GM08714 (cell line): ENCODE results near the gene LMBR1L.
A peak's percentile ranks its signal among the peaks of the same experiment; 100 is the strongest.
"Not testable (repeated sequence)": the region's sequence is repeated elsewhere in the genome, so short reads cannot be mapped to it uniquely, and the experiment has no call there.

Experiments used
- H3K4me3 ChIP-seq: fragments of 200-500 bp; sonication (Bioruptor generic); 2 replicates; pipeline ENCODE4 v1.5.1; 2014; ENCODE audit warnings: mild to moderate bottlenecking, low read length, inconsistent platforms
- ZNF274 ChIP-seq: IDR thresholded peaks from 2 replicates; pipeline ENCODE4 v1.6.1; 2012; ENCODE audit warnings: mild to moderate bottlenecking, low read depth, low read length

LMBR1L gene

DNA sequence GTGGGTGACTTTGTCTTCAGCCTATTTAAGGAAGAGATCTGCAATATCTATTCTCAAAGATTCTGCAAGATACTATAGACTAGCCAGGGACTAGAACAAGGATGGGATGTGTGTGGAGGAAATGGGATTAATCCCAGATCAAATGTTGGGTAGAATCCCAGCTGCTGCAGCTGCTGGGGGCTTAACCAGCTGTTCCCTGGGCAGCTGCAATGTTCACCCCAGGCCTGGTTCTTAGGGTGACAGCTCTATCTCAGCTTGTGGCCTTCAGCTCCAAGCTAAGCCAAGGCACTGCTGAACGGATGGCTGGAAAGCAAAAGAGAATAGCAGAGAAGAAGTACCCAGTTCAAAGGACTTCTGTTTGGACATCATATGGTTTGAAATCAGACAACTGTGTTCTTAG, 30.9 kb downstream of the LMBR1L start:
- TF ChIP-seq ZNF274, result no peak
- H3K4me3 ChIP-seq, result no peak overlapping the region

DNA sequence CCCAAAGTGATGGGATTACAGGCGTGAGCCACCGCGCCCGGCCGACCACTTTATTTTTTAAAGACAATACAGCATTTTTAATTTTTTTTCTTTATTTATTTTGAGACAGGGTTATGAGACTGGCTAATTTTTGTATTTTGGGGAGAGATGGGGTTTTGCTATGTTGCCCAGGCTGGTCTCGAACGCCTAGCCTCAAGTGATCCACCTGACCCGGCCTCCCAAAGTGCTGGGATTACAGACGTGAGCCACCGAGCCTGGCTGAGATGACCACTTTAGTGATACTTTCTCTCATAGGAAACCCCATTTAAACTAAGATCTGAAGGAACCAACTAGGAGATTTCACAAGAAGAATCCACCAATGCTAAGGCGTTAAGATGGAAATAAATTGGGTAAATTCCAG, 39.7 kb downstream of the LMBR1L start:
- H3K4me3 ChIP-seq, result no peak overlapping the region
- TF ChIP-seq ZNF274, result no peak

DNA sequence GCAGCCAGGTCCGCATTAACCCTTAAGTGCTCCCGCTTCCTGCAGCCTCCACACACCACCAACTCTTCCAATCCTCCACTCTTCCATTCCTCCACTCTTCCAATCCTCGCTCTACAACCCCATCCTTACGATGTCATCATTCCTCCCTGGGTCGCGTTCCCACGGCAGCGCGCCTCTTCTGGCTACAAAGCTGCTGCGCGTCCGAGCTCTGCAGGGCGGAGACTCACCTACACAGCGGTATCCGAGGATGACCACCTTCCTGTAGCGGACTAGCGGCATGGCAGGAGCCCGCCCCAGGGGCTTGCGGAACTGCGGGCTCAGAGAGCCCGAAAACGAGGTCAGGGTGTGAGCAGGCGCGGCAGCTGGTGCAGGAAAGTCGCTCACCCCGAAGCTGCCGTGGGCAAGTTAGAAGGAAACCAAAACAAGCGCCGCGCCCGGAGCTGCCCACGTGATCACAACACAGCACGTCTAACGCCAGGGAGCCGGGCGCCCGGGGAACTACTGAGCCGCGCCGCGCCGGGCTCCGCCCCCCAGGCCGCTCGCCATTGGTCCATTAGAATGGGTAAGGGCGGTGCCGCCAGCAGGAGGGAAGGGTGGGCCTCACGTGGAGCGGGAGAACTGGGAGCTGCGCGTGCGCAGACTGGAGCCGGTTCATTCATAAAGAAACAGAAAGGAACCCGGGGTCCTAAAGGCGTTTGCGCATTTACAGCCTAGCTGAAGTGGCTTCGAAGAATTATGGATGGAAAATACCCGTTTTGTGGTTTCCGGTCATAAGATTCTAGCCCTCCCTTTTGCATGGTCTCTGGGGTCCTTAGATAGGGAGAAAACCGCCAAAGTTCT, 40.9 kb downstream of the LMBR1L start, which contains the start of gene RHEBL1:
TSS of gene RHEBL1 (minus strand) at position 473 of the 840 bp plus-strand sequence. CDS start at position 279, 194 bp downstream.
- H3K4me3 ChIP-seq, result peak within 1 kb of the TSS; percentile 77

DNA sequence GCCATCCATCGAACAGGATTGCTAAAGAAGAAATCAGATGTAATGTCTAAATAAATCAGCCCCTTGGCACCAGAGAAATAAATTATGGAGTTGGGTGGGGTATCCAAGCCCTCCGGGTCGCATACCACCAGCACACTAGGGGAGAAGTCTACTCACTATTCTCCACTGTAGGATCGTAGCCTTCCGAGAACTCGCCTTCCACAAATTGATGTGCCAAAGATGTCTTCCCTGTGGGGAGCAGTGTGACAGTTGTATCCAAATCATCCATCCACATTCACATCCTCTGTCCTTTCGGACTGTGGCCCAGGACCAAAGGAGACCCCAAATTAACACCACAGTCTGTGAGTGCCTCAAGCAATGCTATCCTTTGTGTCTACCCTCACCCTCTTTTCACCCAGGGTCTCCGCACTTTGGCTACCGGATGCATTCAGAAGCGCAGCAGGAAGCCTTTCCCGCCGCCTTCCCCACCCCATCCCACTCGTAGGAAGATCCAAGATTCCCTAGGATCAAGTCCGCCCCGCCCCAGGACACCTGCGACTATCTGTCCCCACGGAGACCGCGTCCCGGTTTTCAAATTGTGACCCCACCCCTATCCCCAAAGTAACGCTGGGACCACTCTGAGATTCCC, 41.7 kb downstream of the LMBR1L start:
- no peak for TF ChIP-seq ZNF274
- peak overlapping the region; percentile 70 for H3K4me3 ChIP-seq

More for the DNA sequence above, 40.9 kb downstream of the LMBR1L start, which contains the start of gene RHEBL1:
- TF ChIP-seq ZNF274, result no peak

DNA sequence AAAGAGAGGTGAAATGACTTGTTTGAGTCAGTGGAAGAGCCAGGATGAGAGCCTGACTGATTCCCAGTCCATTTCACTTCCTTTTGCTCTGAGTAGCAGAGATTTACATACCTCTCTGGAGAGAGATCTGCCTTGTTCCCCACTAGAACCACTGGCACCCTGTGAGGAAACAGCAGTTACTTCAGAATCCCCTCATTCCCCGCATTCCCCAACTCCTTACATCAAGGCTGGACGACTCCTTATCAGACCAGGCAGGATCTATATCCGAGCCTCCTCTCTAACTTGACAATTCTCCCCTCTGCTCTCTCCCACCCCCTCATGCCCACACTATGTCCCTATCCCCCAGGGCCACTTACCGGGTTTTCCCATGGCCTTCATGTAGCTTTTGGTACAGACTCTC, 44.5 kb downstream of the LMBR1L start:
- no peak for TF ChIP-seq ZNF274
- H3K4me3 ChIP-seq, result no peak overlapping the region

DNA sequence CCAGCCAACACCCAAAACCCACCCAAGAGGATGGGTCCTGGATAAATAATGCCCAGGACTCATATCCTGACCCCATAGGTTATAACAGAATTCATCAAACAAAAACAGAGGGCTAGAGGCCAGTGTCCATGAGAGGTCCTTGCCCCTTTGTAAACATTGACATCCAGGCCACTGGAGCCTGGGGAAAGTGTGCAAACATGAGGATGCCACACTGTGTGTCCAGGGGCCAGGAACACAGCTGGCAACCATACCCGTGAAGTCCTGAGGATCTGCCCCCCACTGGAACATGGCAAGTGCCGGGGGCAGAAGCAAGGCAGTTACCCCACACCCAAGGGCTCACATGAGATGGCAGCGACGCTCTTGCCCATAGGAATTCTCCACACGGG, 45.9 kb downstream of the LMBR1L start:
- no peak overlapping the region for H3K4me3 ChIP-seq
- no peak for TF ChIP-seq ZNF274

DNA sequence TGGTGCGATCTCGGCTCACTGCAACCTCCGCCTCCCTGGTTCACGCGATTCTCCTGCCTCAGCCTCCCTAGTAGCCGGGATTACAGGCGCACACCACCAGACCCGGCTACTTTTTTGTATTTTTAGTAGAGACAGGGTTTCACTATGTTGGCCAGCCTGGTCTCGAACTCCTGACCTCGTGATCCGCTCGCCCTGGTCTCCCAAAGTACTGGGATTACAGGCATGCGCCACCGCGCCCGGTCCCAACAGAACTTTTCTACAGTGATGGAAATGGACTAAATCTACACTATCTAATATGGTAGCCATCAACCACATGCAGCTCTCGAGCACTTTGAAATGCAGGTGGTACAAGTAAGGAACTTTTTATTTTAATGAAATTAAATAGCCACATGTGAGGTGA, 48.7 kb downstream of the LMBR1L start:
- not testable (repeated sequence) for H3K4me3 ChIP-seq

DNA sequence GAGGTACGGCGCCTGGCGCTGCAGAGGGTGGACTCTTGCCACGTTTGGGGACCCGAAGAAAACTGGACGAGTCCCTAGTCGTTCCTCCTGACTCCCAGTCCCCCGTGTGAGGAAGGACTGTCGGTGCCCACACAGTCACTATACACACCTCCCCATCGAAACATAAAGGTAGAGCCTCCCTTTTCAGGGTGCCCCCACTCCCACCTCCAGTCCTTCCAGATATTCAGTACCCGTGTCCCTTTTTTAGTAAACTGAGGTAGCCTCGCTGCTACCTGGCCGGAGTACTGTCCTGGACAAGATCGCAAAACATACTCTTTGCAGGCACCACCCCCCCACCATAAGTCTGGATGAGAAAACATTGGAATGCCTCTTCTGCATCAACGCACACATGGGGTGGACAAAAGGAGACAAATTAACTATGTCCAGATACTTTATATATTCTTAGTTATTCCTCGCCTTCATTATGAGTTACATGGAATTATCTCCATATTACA, 49.4 kb downstream of the LMBR1L start:
- peak overlapping the region; percentile 95 for H3K4me3 ChIP-seq
- TF ChIP-seq ZNF274, result no peak

DNA sequence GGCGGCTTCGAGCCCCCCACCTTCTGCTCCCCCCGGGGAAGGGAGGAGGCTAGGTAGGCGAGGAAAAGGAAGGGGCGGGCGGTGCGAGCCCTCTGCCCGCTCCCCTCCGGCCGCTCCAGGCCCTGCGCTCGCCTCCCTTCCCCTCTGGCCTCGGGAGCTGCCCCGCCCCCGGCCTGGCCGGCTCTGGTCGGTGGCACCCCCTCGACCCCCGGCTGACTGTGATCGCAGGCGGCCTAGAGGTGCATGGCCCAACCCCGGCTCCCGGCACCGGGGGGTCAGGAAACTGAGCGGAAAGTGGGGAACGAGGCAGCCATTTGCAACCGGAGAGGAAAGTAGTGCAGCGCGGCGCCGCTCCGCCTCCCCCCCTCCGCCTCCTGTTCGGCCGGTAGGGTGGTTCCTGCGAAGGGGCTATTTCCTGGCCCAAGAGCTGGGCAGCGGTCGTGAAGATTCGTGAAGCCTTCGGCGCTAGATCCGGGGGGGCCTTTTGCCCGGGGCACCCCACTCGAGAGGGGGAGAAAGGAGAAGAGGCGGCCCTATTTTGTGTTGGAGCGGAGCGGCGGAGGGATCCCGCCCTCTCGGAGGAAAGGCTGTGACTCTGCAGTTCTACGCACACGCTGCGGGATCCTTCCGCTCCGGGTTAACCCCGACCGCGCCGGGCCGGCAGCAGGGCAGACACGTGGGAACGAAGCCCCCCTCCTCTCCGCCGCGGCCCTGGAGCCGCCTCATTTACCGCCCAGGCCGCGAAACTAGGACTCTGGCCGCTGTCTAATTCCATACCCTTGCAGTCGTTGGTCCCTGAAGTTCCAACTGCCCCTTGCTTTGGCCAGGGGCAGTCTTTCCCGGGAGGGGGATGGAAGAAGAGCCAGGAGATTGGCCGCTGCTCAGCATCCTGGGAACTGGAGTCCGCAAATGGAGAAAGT, 50.1 kb downstream of the LMBR1L start, which contains the start of gene KMT2D:
TSS of gene KMT2D (minus strand) at position 558 of the 920 bp plus-strand sequence. CDS start 5,470 bp downstream, outside the sequence.
- no peak for TF ChIP-seq ZNF274
- peak within 1 kb of the TSS; percentile 95 for H3K4me3 ChIP-seq

DNA sequence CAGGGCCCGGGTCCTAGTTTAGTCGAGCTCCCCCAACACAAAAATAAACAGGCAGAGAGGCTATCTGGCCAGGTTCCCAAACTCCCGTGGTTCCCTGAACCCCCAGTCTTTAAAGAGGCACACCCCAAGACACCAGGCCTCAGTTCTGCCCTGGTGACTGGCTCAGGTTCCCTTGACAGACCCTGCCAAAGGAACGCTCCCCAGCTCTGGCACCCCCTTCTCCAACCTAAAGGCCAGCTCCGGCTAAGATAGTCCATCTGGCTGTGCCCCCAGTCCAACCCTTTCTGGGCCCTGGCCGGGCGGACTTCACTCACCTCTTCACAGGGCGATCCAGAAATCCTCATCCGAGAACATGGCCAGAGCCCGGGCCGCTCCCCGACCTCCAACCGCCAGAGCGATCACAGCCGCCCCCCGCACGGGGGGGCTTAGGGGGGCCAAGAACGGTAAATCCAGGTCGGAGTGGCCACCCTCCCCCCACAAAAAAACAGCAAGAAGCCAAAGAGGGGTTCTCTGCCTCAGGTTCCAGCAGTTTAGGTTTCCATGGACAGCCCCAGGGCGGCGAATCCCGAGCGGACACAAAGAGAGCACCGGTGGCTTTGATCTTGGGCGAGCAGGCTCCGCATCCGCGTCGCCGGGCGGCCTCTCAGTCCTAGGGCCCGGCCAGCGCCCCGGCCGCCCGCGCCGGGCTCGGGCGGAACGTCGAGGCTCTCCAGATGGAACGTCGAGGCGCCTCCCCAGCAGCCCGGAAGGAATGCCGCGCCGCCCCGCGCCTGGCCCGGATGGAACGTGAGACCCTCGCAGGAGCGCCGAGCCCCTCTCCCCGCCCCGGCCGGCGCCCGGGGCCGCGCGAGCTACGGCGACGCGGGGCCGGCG, 51.1 kb downstream of the LMBR1L start:
- TF ChIP-seq ZNF274, result no peak
- peak overlapping the region; percentile 95 for H3K4me3 ChIP-seq

DNA sequence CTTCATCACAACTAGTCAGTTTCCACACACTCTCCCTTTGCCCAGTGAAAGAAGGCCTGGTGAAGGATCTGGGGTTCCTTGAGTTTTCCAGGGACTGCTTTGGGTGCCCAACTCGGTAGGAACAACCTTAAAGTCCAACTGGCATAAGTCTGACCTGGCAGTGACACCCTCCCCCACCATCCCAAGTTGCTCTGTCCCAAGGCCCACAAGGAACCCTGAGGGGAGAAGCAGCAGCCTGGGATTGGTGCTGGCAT, 51.7 kb downstream of the LMBR1L start:
- H3K4me3 ChIP-seq, result peak overlapping the region; percentile 95
- TF ChIP-seq ZNF274, result no peak

DNA sequence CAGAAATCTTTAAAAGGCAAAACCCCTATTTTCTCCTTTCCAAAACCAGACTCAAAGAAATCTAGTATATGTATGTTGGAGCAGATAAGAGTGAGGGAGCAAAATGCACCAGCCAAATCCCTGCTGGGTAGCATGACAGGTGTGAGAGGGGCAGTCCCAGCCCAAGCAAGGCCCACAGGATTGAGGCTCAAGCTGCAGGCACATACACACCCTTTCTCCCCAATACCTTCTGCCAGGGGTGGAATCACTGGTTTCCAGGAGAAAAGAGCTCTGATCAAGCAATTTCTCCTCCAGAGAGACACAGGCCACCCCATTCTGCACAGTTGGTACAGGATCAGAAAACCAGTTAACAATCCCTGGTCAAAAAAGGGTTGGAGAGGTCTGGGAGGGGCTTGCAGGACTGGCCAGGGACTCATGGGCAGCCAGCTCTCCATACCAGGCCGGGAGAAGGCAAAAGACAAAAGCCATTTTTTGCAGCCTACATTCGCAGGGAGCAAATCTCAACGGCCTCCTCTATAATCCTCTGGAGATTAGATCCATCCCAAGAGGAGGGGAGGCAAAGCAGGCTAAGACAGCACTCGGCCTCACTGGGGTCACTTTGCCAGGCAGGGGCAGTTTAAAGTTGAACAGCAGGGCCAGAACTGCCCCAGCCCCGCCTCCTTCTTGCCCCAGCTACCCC, 52.1 kb downstream of the LMBR1L start:
- TF ChIP-seq ZNF274, result no peak
- peak overlapping the region; percentile 95 for H3K4me3 ChIP-seq

DNA sequence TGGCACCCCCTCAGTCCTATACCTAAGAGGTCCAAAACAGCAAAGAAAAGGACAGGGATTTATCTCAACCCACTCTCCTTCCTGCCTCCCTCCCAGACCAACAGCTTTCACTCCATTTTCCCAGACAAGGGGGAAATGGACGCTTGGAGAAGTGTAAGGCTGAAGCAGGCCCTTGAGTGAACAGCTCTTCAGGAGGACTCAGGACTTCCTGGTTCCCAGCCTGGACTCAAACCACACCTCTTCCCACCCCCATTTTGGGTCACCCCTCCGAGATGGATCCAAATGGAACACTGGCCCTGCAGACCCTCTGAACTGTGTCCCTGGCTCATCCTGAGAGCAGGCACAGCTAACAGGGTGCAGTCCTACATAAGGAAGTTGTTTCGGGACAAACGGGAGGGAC, 52.8 kb downstream of the LMBR1L start:
- TF ChIP-seq ZNF274, result no peak
- H3K4me3 ChIP-seq, result peak overlapping the region; percentile 95
